Coronary artery (tissue), 2 donors: ENCODE measurements around the gene APBA1.
A peak's percentile ranks its signal among the peaks of the same experiment; 100 is the strongest.

Source experiments
- DNase-seq: peaks from one replicate; pipeline ENCODE4 v3.0.0-alpha.2; 2017; ENCODE audit warnings: low spot score
- H3K27ac ChIP-seq, 2 donors: fragments of 200-600 bp; sonication (generic); one replicate each; pipeline ENCODE4 v1.5.1; 2016 to 2019
- H3K4me3 ChIP-seq: fragments of 200-600 bp; sonication (generic); 2 replicates; pipeline ENCODE4 v1.5.1; 2016; ENCODE audit warnings: mild to moderate bottlenecking, moderate library complexity
- CTCF ChIP-seq: fragments of 200-600 bp; sonication (generic); IDR thresholded peaks from one replicate; pipeline ENCODE4 v1.5.1; 2019; ENCODE audit warnings: antibody characterized with exemption

Gene APBA1

GRCh38 chr9:69555802-69556201 lies 116.4 kb downstream of the APBA1 start:
- Histone ChIP-seq H3K4me3 (no peak overlapping the region), H3K27ac (no peak overlapping the region)
- no peak for TF ChIP-seq CTCF
- DNase-seq: no peak

GRCh38 chr9:69554945-69555344 lies 117.2 kb downstream of the APBA1 start:
- no peak for DNase-seq
- TF ChIP-seq CTCF: no peak
- H3K4me3 ChIP-seq: no peak overlapping the region
- no peak overlapping the region for H3K27ac ChIP-seq

- DNase-seq: no peak
- Histone ChIP-seq H3K4me3 (no peak overlapping the region), H3K27ac (no peak overlapping the region)
- peak; percentile 78 for TF ChIP-seq CTCF
These were observed 122.6 kb downstream of the APBA1 start for GRCh38 chr9:69549310-69550202.

- Histone ChIP-seq H3K27ac (no peak overlapping the region), H3K4me3 (no peak overlapping the region)
- no peak for TF ChIP-seq CTCF
- no peak for DNase-seq
These were observed 123.5 kb downstream of the APBA1 start for GRCh38 chr9:69548681-69549080.

- TF ChIP-seq CTCF: no peak
- H3K4me3 ChIP-seq: no peak overlapping the region
- no peak for DNase-seq
- no peak overlapping the region for H3K27ac ChIP-seq
These were observed 125.9 kb downstream of the APBA1 start for GRCh38 chr9:69546265-69546664.

- Histone ChIP-seq H3K27ac (no peak overlapping the region), H3K4me3 (no peak overlapping the region)
- DNase-seq: no peak
- TF ChIP-seq CTCF: no peak
These were observed 129.0 kb downstream of the APBA1 start for GRCh38 chr9:69542942-69543704.
